Measurements from ENCODE around the gene TRPM5.

The TRPM5 gene

DNA sequence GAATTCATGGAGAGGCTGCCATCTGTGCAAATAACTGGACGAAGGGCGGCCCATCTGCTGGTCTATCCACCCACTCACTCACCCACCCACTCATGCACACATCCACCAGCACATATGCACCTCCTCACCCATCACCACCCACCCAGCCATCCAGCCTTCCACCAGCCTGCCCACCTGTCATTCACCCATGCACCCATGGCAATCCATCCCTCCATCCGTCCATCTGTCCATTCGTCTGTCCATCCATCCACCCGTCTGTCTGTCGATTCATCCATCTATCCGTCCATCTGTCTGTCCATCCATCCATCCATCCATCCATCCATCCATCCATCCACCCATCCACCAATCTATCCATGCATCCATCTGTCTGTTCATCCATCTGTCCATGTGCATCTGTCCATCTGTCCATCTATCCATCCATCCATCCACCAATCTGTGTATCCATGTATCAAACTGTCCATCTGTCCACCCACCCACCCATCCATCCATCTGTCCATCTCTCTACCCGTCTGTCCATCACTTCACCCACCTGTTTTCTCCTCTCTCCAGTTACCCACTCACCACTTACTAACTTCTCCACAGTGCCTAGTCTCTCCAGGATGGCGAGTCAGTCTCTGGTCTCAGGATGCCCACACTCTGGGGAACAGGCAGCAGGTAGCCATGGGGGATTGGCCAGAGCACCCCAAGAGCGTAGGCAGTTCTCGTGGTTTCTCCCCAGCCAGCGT lies 8.9 kb downstream of the TRPM5 start:
- TF ChIP-seq, protein P1, sequence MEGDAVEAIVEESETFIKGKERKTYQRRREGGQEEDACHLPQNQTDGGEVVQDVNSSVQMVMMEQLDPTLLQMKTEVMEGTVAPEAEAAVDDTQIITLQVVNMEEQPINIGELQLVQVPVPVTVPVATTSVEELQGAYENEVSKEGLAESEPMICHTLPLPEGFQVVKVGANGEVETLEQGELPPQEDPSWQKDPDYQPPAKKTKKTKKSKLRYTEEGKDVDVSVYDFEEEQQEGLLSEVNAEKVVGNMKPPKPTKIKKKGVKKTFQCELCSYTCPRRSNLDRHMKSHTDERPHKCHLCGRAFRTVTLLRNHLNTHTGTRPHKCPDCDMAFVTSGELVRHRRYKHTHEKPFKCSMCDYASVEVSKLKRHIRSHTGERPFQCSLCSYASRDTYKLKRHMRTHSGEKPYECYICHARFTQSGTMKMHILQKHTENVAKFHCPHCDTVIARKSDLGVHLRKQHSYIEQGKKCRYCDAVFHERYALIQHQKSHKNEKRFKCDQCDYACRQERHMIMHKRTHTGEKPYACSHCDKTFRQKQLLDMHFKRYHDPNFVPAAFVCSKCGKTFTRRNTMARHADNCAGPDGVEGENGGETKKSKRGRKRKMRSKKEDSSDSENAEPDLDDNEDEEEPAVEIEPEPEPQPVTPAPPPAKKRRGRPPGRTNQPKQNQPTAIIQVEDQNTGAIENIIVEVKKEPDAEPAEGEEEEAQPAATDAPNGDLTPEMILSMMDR (IDR thresholded peaks at IDR 0.05; ENCODE audit: insufficient read depth, low read depth, low read length, missing control alignments) = no peak
- no peak for DNase-seq (ENCODE audit: low read depth)

DNA sequence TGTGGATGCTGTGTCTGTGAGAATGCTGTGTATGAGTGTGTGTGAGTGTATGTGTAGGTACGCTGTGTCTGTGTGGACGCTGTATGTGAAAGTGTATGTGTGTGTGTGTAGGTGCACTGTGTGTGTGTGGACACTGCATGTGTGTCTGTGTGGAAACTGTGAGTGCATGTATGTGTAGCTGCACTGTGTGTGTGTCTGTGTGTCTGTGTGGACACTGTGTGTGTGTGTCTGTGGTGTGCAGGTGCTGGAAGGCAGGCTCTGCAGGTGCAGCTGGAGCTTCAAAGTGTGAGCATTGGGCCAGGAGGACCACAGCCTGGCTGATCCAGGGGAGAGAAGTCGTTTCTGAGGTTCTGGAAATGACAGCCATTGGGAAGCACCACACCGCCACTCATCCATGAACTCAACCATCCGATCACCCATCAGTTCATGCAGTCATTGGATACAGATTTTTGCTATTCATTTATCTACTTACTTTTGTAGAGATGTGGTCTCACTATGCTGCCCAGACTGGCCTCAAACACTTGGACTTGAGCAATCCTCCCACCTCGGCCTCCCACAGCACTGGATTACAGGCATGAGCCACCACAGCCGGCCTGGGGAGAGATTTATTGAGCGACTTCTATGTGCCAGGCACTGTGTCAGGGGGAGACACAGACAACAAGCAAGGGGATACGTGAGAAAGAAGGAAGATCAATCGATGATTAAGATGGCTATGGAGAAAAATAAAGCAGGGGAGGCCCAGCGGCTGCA lies 9.6 kb downstream of the TRPM5 start:
- H3K4me3 ChIP-seq (ENCODE audit: low read depth, low read length) = no peak overlapping the region
- DNase-seq (ENCODE audit: low read depth) = no peak
- TF ChIP-seq, protein P1 (IDR thresholded peaks at IDR 0.05; ENCODE audit: insufficient read depth, low read depth, low read length, missing control alignments) = no peak

More for the DNA sequence above, 8.9 kb downstream of the TRPM5 start:
- H3K4me3 ChIP-seq (ENCODE audit: low read depth, low read length) = no peak overlapping the region

DNA sequence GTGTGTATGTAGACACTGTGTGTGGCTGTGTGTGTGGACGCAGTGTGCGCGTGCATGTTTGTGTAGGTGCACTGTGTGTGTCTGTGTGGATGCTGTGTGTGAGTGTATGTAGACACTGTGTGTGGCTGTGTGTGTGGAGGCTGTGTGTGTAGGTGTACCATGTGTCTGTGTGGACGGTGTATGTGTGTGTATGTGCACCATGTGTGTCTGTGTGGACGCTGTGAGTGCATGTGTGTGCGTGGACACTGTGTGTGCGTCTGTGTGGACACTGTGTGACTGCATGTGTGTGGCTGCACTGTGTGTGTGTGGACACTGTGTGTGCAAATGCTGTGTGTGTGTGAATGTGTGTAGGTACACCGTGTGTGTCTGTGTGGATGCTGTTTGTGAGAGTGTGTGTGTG lies 10.3 kb downstream of the TRPM5 start:
- TF ChIP-seq, protein P1 (IDR thresholded peaks at IDR 0.05; ENCODE audit: insufficient read depth, low read depth, low read length, missing control alignments) = no peak
- no peak for DNase-seq (ENCODE audit: low read depth)
- no peak overlapping the region for H3K4me3 ChIP-seq (ENCODE audit: low read depth, low read length)

DNA sequence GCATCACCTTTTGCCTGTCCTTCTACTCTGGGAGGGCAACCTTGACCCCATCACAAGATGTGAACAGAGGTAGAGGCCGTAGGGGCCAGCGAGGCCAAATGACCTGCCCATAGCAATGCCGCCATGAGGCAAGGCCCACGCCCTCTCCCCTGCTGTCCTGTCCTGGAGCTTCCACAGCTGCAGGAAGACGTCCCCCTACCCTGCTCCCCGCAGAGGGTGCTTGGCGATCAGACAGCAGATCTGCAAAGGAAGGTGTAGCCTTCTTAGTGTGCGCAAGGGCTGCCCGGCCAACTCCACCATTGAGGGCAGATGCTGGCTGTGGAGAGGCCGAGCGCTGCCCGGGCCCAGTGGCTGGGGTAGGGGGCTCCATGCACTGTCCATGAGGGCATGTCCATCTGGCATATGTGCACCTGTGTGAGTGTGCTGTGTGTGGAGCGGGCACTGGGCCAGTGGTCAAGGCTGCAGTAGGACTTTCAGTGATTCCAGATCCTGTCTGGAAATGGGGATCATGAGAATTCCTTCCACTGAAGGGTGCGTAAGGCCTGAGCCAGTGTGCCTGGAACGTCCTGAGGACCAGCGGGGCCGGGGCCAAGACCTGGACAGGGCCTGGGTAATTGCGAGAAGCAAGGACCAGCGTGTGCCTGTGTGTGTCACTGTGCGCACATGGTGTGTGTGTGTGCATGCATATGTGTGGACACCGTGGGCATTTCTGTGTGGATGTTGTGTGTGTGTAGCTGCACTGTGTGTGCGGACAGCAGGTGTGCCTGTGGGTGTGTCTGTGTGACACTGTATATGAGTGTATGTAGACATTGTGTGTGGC lies 11.0 kb downstream of the TRPM5 start:
- no peak for DNase-seq (ENCODE audit: low read depth)
- H3K4me3 ChIP-seq (ENCODE audit: low read depth, low read length) = no peak overlapping the region
- TF ChIP-seq, protein P1 (IDR thresholded peaks at IDR 0.05; ENCODE audit: insufficient read depth, low read depth, low read length, missing control alignments) = no peak

DNA sequence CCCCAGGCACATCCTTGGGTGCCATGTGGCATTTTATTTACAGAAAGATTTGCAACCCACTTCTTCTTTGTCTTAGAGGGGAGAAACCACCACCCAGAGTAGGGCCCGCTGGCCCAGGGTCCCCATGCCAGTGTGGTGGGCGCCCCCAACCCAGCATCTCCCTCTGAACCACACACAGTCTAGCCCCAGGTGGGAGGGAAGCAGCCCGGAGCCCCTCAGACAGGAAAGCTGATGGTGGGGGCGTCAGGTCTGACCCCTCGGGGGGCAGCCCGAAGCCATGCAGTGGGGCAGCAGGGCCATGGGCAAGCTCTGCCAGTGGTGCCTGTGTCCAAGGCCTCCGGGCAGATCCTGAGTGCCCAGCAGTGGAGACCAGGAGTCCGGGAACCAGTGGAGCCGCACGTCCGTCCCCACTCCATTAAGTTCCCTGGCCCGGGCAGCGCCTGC lies 11.7 kb downstream of the TRPM5 start:
- DNase-seq (ENCODE audit: low read depth) = no peak
- TF ChIP-seq, protein P1 (IDR thresholded peaks at IDR 0.05; ENCODE audit: insufficient read depth, low read depth, low read length, missing control alignments) = no peak
- H3K4me3 ChIP-seq (ENCODE audit: low read depth, low read length) = no peak overlapping the region

DNA sequence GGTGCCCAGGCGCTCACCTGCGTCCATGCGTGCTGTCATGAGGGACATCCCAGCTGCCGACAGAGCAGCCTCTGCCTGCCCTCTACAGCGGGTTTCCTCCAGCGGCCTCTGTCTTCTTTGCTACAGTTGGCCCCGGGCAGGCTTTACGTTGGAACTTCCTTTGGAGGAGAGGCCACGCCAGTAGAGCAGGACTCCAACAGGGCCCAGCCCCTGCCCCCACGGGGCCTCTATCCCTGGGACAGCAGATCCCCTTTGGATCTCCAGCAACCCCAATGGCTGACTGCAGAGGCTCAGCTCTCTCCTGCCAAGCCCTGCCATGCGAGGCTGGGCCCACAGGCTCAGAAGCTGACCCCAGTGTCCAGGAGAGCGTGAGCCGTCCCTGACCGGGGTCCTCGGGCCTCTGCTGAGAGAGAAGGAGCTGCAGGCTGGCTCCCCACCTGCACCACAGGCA lies 12.1 kb downstream of the TRPM5 start:
- no peak for DNase-seq (ENCODE audit: low read depth)
- H3K4me3 ChIP-seq (ENCODE audit: low read depth, low read length) = no peak overlapping the region
- TF ChIP-seq, protein P1 (IDR thresholded peaks at IDR 0.05; ENCODE audit: insufficient read depth, low read depth, low read length, missing control alignments) = no peak
